Activated T-cell treated with anti-CD3 and anti-CD28 coated beads for 1 hour (primary cell): ENCODE results near the gene RNF212B.

Source experiments
- DNase-seq: peaks from one replicate; pipeline ENCODE4 v3.0.0-alpha.2; 2020; ENCODE audit warnings: low read depth

The RNF212B gene

GRCh38 chr14:23297096-23297495, 59.4 kb downstream of the RNF212B start:
- no peak for DNase-seq

- no peak for DNase-seq
Observed at GRCh38 chr14:23297611-23298277, 60.0 kb downstream of the RNF212B start.

GRCh38 chr14:23299211-23299957, 61.6 kb downstream of the RNF212B start:
- no peak for DNase-seq

- no peak for DNase-seq
Observed at GRCh38 chr14:23299986-23300686, 62.4 kb downstream of the RNF212B start.

- no peak for DNase-seq
Observed at GRCh38 chr14:23300687-23301223, 63.0 kb downstream of the RNF212B start.

- DNase-seq, result peak; percentile 93
Observed at GRCh38 chr14:23301288-23301968, 63.7 kb downstream of the RNF212B start.

GRCh38 chr14:23301969-23302289, 64.2 kb downstream of the RNF212B start:
- DNase-seq, result no peak

GRCh38 chr14:23302290-23303225, 64.8 kb downstream of the RNF212B start, which contains the start of gene PPP1R3E:
TSS of gene PPP1R3E (minus strand) at chr14:23302859. CDS start at chr14:23302576, 283 bp downstream.
- peak; percentile 81 for DNase-seq

GRCh38 chr14:23306412-23307145, 68.8 kb downstream of the RNF212B start, which contains the start of gene BCL2L2:
TSS of gene BCL2L2 (plus strand) at chr14:23306833. CDS start at chr14:23307768, 935 bp downstream.
- DNase-seq, result no peak

- no peak for DNase-seq
Observed at GRCh38 chr14:23307146-23307530, 69.4 kb downstream of the RNF212B start.

GRCh38 chr14:23307687-23308644, 70.2 kb downstream of the RNF212B start:
- DNase-seq, result no peak

GRCh38 chr14:23308721-23309445, 71.1 kb downstream of the RNF212B start:
- DNase-seq, result no peak

GRCh38 chr14:23310546-23310945, 72.8 kb downstream of the RNF212B start:
- no peak for DNase-seq

GRCh38 chr14:23316300-23316699, 78.6 kb downstream of the RNF212B start:
- no peak for DNase-seq

- DNase-seq, result no peak
Observed at GRCh38 chr14:23319746-23320583, 82.2 kb downstream of the RNF212B start.

GRCh38 chr14:23320584-23321571, 83.1 kb downstream of the RNF212B start, which contains the start of gene PABPN1:
TSS of gene PABPN1 (plus strand) at chr14:23321457. CDS start at chr14:23321470, 13 bp downstream.
- peak; percentile 94 for DNase-seq
